ENCODE data around the gene FCER2. TPM values are rescaled to one million over a fixed set of nuclear protein-coding genes. Genes with fewer than 3 reads are reported as not detected.

The FCER2 gene
- polyA plus RNA-seq, 1 experiment = not detected

DNA sequence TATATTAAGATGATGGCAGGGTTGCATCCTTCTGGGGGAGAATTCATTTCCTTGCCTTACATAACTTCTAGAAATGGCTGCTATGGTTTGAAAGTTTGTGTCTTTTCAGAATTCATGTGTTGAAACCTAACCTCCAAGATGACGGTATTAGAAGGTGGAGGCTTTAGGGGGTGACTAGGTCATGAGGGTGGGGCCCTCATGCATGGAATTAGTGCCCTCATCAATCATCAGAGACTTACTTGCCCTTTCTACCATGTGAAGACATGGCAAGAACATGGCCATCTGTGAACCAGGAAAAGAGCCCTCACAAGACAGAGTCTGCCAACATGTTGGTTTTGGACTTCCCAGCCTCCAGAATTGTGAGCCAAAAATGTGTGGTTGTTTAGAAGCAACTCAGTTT is 14.8 kb upstream of the FCER2 start:
- no peaks in the 10 kb centered on the region for H3K27me3 ChIP-seq (ENCODE audit: control insufficient read depth, insufficient read depth, low read length)
- H3K4me3 ChIP-seq (ENCODE audit: low read depth, low read length) = no peak overlapping the region
- no peak for TF ChIP-seq CTCF (IDR thresholded peaks at IDR 0.05; ENCODE audit: insufficient read depth, low read depth, low read length)
- POLR2A ChIA-PET = no interaction called here
- CTCF ChIA-PET = no interaction called here
- DNase-seq (ENCODE audit: low read depth) = no peak
- no peaks in the 10 kb centered on the region for H3K36me3 ChIP-seq (ENCODE audit: control insufficient read depth, insufficient read depth, low read length)

DNA sequence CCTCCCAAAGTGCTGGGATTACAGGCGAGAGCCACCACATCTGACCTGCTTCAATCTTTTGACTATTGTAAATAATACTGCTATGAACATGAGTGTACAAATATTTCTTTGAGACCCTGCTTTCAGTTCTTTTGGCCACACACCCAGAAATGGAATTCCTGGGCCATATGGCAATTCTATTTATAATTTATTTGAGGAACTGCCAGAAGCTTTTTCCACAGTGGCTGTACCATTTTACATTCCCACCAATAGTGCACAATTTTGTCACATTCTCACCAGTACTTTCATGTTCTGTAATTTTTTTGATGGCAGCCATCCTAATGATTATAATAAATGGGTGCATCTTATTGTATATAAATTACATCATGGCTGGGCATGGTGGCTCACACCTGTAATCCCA is 13.7 kb upstream of the FCER2 start:
- no peak for TF ChIP-seq CTCF (IDR thresholded peaks at IDR 0.05; ENCODE audit: insufficient read depth, low read depth, low read length)
- H3K27me3 ChIP-seq (ENCODE audit: control insufficient read depth, insufficient read depth, low read length) = no peaks in the 10 kb centered on the region
- no peak overlapping the region for H3K4me3 ChIP-seq (ENCODE audit: low read depth, low read length)
- no peak for DNase-seq (ENCODE audit: low read depth)
- H3K36me3 ChIP-seq (ENCODE audit: control insufficient read depth, insufficient read depth, low read length) = no peaks in the 10 kb centered on the region
- CTCF ChIA-PET = no interaction called here
- POLR2A ChIA-PET = no interaction called here

GRCh38 chr19:7710616-7711015 is 8.7 kb upstream of the FCER2 start:
- Histone ChIP-seq H3K27me3 (ENCODE audit: control insufficient read depth, insufficient read depth, low read length) (no peaks in the 10 kb centered on the region; the same call in 1 of the 2 replicates), H3K4me3 (ENCODE audit: low read depth, low read length) (no peak overlapping the region), H3K36me3 (ENCODE audit: control insufficient read depth, insufficient read depth, low read length) (no peaks in the 10 kb centered on the region)
- ChIA-PET POLR2A (no interaction called here), CTCF (interaction anchor here (1.0 kb wide), 1 partner anchor 30 kb away, joined by 3 read pairs; the partner anchor contains the start of gene TRAPPC5)
- no peak for TF ChIP-seq CTCF (IDR thresholded peaks at IDR 0.05; ENCODE audit: insufficient read depth, low read depth, low read length)
- no peak for DNase-seq (ENCODE audit: low read depth)

DNA sequence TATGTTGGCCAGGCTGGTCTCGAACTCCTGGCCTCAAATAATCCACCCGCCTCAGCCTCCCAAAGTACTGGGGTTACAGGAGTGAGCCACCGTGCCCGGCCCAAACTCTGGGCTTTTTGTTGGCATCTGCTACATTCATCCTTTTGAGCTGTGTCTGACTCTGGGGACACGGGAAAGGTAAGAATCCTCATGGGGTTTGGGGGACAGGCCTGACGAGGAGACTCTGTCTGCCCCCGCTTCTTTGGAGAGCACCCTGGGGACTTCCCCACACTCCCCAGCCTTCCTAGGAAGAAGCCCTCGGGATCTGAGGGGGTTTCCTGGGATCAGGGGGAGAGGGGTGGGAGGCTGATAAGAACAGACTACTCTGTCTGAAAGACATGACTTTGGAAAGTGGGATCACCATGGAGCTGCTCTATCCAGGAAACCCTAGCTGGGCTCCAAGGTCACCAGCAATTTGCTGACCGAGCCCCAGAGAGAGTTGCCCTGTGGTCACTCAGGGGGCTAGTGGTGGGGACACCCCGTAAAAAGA is 8.1 kb upstream of the FCER2 start:
- H3K36me3 ChIP-seq (ENCODE audit: control insufficient read depth, insufficient read depth, low read length) = no peaks in the 10 kb centered on the region
- no peaks in the 10 kb centered on the region; the same call in 1 of the 2 replicates for H3K27me3 ChIP-seq (ENCODE audit: control insufficient read depth, insufficient read depth, low read length)
- POLR2A ChIA-PET = no interaction called here
- no peak for TF ChIP-seq CTCF (IDR thresholded peaks at IDR 0.05; ENCODE audit: insufficient read depth, low read depth, low read length)
- no peak for DNase-seq (ENCODE audit: low read depth)
- no peak overlapping the region for H3K4me3 ChIP-seq (ENCODE audit: low read depth, low read length)
- CTCF ChIA-PET = interaction anchor here (1.0 kb wide), 1 partner anchor 29 kb away, joined by 3 read pairs; the partner anchor contains the start of gene TRAPPC5

- Histone ChIP-seq H3K36me3 (ENCODE audit: control insufficient read depth, insufficient read depth, low read length) (no peaks in the 10 kb centered on the region), H3K4me3 (ENCODE audit: low read depth, low read length) (no peak overlapping the region), H3K27me3 (ENCODE audit: control insufficient read depth, insufficient read depth, low read length) (no peaks in the 10 kb centered on the region; the same call in 1 of the 2 replicates)
- DNase-seq (ENCODE audit: low read depth) = no peak
- CTCF ChIA-PET = no interaction called here
- TF ChIP-seq CTCF (IDR thresholded peaks at IDR 0.05; ENCODE audit: insufficient read depth, low read depth, low read length) = no peak
- POLR2A ChIA-PET = no interaction called here
These were observed 5.1 kb upstream of the FCER2 start for GRCh38 chr19:7706955-7707456.
